ENCODE data around the gene PKP4. TPM values are rescaled to one million over a fixed set of nuclear protein-coding genes. Genes with fewer than 3 reads are reported as not detected.

The PKP4 gene
- total RNA-seq, 1 experiment from 2014 or later, result 52.0 TPM

- no peak for DNase-seq
- Histone ChIP-seq H3K79me1 (ENCODE audit: insufficient read depth, low read depth, low read length, poor library complexity, severe bottlenecking) (no peaks in the 10 kb centered on the region), H3K23me2 (ENCODE audit: insufficient read length, low read depth, low read length, poor library complexity, severe bottlenecking) (no peaks in the 10 kb centered on the region), H4K20me1 (ENCODE audit: control insufficient read depth, insufficient read depth, insufficient read length) (no peaks in the 10 kb centered on the region), H3T11ph (ENCODE audit: low read length) (no peak overlapping the region), H4K8ac (replicated peaks; ENCODE audit: insufficient read length, low read depth, low read length) (no peak overlapping the region), H3K27ac (ENCODE audit: insufficient read length, low read depth, low read length) (no peak overlapping the region), H3K18ac (ENCODE audit: insufficient read length, low read depth, low read length) (no peak overlapping the region), H3K4me1 (ENCODE audit: insufficient read depth, low read length) (no peaks in the 10 kb centered on the region), H3K14ac (ENCODE audit: insufficient read depth, low read length) (no peak overlapping the region), H2BK120ac (ENCODE audit: low read depth, low read length, poor library complexity, severe bottlenecking) (no peak overlapping the region), H3K9me3 (ENCODE audit: control insufficient read depth, low read depth, low read length) (no peaks in the 10 kb centered on the region), H4K91ac (ENCODE audit: insufficient read length, low read depth, low read length) (no peak overlapping the region), H2BK20ac (ENCODE audit: low read depth, low read length, poor library complexity, severe bottlenecking) (no peak overlapping the region), H3K23ac (ENCODE audit: insufficient read length, low read depth, low read length) (no peak overlapping the region), H3K27me3 (ENCODE audit: insufficient read depth, low read length) (no peaks in the 10 kb centered on the region), H3K56ac (ENCODE audit: insufficient read length, low read depth, low read length) (no peak overlapping the region), H2AFZ (ENCODE audit: low read length) (no peak overlapping the region), H3K4me2 (ENCODE audit: insufficient read depth, insufficient read length, low read length) (no peak overlapping the region), H3K79me2 (ENCODE audit: insufficient read depth, low read length) (no peaks in the 10 kb centered on the region), H2BK5ac (ENCODE audit: insufficient read length, low read length) (no peak overlapping the region), H3K4ac (ENCODE audit: low read depth, low read length) (no peak overlapping the region), H2BK12ac (ENCODE audit: insufficient read length, low read depth, low read length) (no peak overlapping the region), H2BK15ac (ENCODE audit: low read depth, low read length) (no peak overlapping the region), H3K9ac (ENCODE audit: extremely low read depth, insufficient read length, low read length) (no peak overlapping the region), H2AK5ac (ENCODE audit: insufficient read length, low read length) (no peak overlapping the region), H4K5ac (ENCODE audit: insufficient read length, low read depth, low read length) (no peak overlapping the region)
- Mint-ChIP-seq H3K27ac (no peak overlapping the region), H3K9me3 (no peaks in the 10 kb centered on the region), H3K36me3 (ENCODE audit: insufficient read depth in 1 of 3, low read depth in 3 of 3) (peaks cover 0 to 7% (median 5%) of the 10 kb centered on the region in 3 experiments; a peak in 3 of 7 replicates), H3K4me3 (no peak overlapping the region), H3K4me1 (peaks cover 0 to 7% of the 10 kb centered on the region in 2 experiments; a peak in 2 of 4 replicates), H3K27me3 (ENCODE audit: low read depth) (no peaks in the 10 kb centered on the region)
- TF ChIP-seq CTCF (conservative IDR thresholded peaks at IDR 0.05), result no peak
- WGBS (ENCODE audit: extremely low coverage, insufficient read length, low lambda C conversion rate), result no CpG with 5 or more reads among the region's 2 CpGs
These were observed 190.9 kb downstream of the PKP4 start for GRCh38 chr2:158647436-158648231.
